Fibroblast of gingiva (primary cell): ENCODE data around the gene OR10H5.
"Not testable (repeated sequence)": the region's sequence is repeated elsewhere in the genome, so short reads cannot be mapped to it uniquely, and the experiment has no call there.

Experiments used
- DNase-seq: peaks from one replicate; pipeline ENCODE4 v3.0.0-alpha.2; 2011; ENCODE audit warnings: low read depth

The OR10H5 gene

GRCh38 chr19:15787611-15788155, at the start of gene OR10H5:
Gene OR10H5, plus strand, starts transcription at chr19:15787661. Its CDS starts 6,388 bp downstream, at chr19:15794049.
- DNase-seq: no peak

- DNase-seq: no peak
Observed at GRCh38 chr19:15737722-15738121, 49.7 kb upstream of the OR10H5 start, which contains the start of gene OR10H3. Gene OR10H3, plus strand, starts transcription at chr19:15737985. Its CDS starts 3,408 bp downstream, at chr19:15741393.

- no peak for DNase-seq
Observed at GRCh38 chr19:15740785-15741184, 46.7 kb upstream of the OR10H5 start.

- DNase-seq: no peak
Observed at GRCh38 chr19:15748239-15748638, 39.2 kb upstream of the OR10H5 start.

GRCh38 chr19:15758379-15758778, 29.1 kb upstream of the OR10H5 start:
- no peak for DNase-seq

GRCh38 chr19:15759962-15760565, 27.4 kb upstream of the OR10H5 start:
- DNase-seq: no peak

GRCh38 chr19:15769586-15769985, 17.9 kb upstream of the OR10H5 start:
- no peak for DNase-seq

GRCh38 chr19:15774159-15774558, 13.3 kb upstream of the OR10H5 start:
- DNase-seq: not testable (repeated sequence)

- no peak for DNase-seq
Observed at GRCh38 chr19:15775249-15775648, 12.2 kb upstream of the OR10H5 start.

- no peak for DNase-seq
Observed at GRCh38 chr19:15776264-15776663, 11.2 kb upstream of the OR10H5 start.

GRCh38 chr19:15776991-15777970, 10.2 kb upstream of the OR10H5 start:
- no peak for DNase-seq

- no peak for DNase-seq
Observed at GRCh38 chr19:15779756-15780476, 7.5 kb upstream of the OR10H5 start.

GRCh38 chr19:15780610-15781418, 6.6 kb upstream of the OR10H5 start:
- DNase-seq: no peak

GRCh38 chr19:15781661-15782060, 5.8 kb upstream of the OR10H5 start:
- DNase-seq: no peak

- DNase-seq: no peak
Observed at GRCh38 chr19:15782211-15782610, 5.2 kb upstream of the OR10H5 start.

GRCh38 chr19:15782896-15783295, 4.6 kb upstream of the OR10H5 start:
- not testable (repeated sequence) for DNase-seq

- DNase-seq: no peak
Observed at GRCh38 chr19:15788594-15789270, 1.3 kb downstream of the OR10H5 start.

- no peak for DNase-seq
Observed at GRCh38 chr19:15790096-15790495, 2.6 kb downstream of the OR10H5 start.

- not testable (repeated sequence) for DNase-seq
Observed at GRCh38 chr19:15794279-15794678, 6.8 kb downstream of the OR10H5 start.

GRCh38 chr19:15810335-15810734, 22.9 kb downstream of the OR10H5 start:
- no peak for DNase-seq

- no peak for DNase-seq
Observed at GRCh38 chr19:15811476-15811875, 24.0 kb downstream of the OR10H5 start.
